Measurements from ENCODE around the gene SLAMF8.

The SLAMF8 gene

DNA sequence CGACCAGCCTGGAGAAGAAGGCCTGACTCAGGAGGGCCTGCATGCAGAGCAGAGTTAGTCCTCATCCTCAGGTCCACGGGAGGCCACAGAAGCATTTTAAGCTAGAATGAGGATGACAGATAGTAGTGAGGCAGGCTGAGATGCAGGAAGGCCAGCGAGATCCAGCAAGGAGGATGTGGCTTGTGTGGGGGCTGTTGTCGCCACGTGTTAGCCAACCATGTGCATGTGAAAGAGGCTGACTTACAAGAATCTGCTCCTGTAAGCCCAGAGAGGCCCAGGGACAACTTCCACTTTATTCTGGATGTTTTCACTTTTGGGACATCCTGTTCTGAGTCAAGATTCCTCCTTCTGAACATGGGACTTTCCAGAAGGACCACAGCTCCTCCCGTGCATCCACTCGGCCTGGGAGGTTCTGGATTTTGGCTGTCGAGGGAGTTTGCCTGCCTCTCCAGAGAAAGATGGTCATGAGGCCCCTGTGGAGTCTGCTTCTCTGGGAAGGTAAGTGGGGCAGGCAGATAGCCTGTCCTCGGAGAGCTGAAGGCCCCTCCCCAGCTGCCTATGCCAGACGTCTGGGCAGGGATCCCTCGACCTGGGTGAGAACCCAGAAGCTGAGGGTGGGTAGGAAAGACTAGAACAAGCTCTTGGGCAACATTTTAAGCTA is at the start of gene SLAMF8:
Gene SLAMF8 (plus strand): TSS at position 433 of the 661 bp plus-strand sequence. CDS start 26 bp downstream, at position 459.
- Histone ChIP-seq H3K27me3 (ENCODE audit: control insufficient read depth in 2 of 2, insufficient read depth in 2 of 2, low read length in 2 of 2) (peaks cover 0 to 2% of the 10 kb centered on the region in 2 donors), H3K27ac (ENCODE audit: low read depth in 2 of 2, low read length in 2 of 2) (peak within 1 kb of the TSS; percentile 20 to 34), H3K9me3 (ENCODE audit: control insufficient read depth in 2 of 2, low read length in 2 of 2) (no peaks in the 10 kb centered on the region), H3K4me1 (ENCODE audit: control insufficient read depth in 2 of 2, insufficient read depth in 2 of 2, low read length in 2 of 2) (peaks cover 0 to 10% of the 10 kb centered on the region in 2 donors), H3K9ac (ENCODE audit: low read depth in 1 of 2, low read length in 2 of 2) (peak within 1 kb of the TSS in 1 of 2 donors; percentile 14), H3K36me3 (ENCODE audit: control insufficient read depth in 2 of 2, insufficient read depth in 2 of 2, low read length in 2 of 2) (no peaks in the 10 kb centered on the region), H3K4me3 (ENCODE audit: low read length in 2 of 2) (peak within 1 kb of the TSS; percentile 30 to 45)

DNA sequence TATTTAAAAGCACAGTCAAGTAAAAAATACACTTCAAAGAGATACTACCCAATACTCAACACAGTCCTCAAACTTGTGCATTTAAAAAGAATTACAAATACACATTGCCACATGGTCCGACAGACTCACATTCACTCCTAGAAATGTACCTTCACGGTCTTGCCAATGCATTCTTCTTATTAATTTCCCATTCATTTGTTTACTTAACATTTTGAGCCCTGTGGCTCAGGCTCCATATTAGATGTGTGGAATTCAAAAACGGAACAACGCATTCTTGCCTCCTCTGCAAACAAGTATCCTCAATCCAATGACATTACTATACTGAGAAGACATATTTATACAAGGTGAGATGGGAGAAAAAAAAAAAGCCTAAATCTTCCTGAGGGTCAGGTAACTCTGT is 48.4 kb upstream of the SLAMF8 start:
- no peaks in the 10 kb centered on the region for H3K27me3 ChIP-seq (ENCODE audit: control insufficient read depth in 2 of 2, insufficient read depth in 2 of 2, low read length in 2 of 2)
- H3K27ac ChIP-seq (ENCODE audit: low read depth in 2 of 2, low read length in 2 of 2), result no peak overlapping the region
- no peak overlapping the region for H3K9ac ChIP-seq (ENCODE audit: low read depth in 1 of 2, low read length in 2 of 2)
- no peak overlapping the region for H3K4me3 ChIP-seq (ENCODE audit: low read length in 2 of 2)
- no peaks in the 10 kb centered on the region for H3K9me3 ChIP-seq (ENCODE audit: control insufficient read depth in 2 of 2, low read length in 2 of 2)
- H3K36me3 ChIP-seq (ENCODE audit: control insufficient read depth in 2 of 2, insufficient read depth in 2 of 2, low read length in 2 of 2), result no peaks in the 10 kb centered on the region
- peaks cover 8 to 10% of the 10 kb centered on the region in 2 donors for H3K4me1 ChIP-seq (ENCODE audit: control insufficient read depth in 2 of 2, insufficient read depth in 2 of 2, low read length in 2 of 2)

DNA sequence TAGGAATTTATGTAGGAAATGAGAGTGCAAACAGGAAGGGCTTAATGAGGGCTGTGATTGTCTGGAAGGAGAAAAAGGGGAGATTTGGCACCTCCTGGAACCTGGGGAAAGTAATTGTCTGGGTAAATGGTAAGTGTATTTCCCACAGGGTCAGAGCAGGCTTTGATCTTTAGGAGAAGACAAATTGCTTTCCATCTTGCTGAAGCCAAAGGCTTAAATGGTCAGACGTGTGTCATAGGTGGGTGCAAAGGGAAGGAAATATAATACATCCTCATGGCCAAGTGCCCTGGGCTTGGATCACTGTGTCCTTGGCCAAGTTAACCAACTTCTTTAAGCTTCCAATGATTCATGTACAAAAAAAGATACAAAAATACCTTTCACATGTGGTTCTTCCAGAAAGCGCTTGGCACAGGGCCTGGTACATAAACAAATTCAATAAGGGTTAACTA is 47.2 kb upstream of the SLAMF8 start:
- Histone ChIP-seq H3K27me3 (ENCODE audit: control insufficient read depth in 2 of 2, insufficient read depth in 2 of 2, low read length in 2 of 2) (no peaks in the 10 kb centered on the region), H3K4me3 (ENCODE audit: low read length in 2 of 2) (no peak overlapping the region), H3K27ac (ENCODE audit: low read depth in 2 of 2, low read length in 2 of 2) (no peak overlapping the region), H3K4me1 (ENCODE audit: control insufficient read depth in 2 of 2, insufficient read depth in 2 of 2, low read length in 2 of 2) (peaks cover 8 to 10% of the 10 kb centered on the region in 2 donors), H3K9ac (ENCODE audit: low read depth in 1 of 2, low read length in 2 of 2) (no peak overlapping the region), H3K9me3 (ENCODE audit: control insufficient read depth in 2 of 2, low read length in 2 of 2) (no peaks in the 10 kb centered on the region), H3K36me3 (ENCODE audit: control insufficient read depth in 2 of 2, insufficient read depth in 2 of 2, low read length in 2 of 2) (no peaks in the 10 kb centered on the region)

DNA sequence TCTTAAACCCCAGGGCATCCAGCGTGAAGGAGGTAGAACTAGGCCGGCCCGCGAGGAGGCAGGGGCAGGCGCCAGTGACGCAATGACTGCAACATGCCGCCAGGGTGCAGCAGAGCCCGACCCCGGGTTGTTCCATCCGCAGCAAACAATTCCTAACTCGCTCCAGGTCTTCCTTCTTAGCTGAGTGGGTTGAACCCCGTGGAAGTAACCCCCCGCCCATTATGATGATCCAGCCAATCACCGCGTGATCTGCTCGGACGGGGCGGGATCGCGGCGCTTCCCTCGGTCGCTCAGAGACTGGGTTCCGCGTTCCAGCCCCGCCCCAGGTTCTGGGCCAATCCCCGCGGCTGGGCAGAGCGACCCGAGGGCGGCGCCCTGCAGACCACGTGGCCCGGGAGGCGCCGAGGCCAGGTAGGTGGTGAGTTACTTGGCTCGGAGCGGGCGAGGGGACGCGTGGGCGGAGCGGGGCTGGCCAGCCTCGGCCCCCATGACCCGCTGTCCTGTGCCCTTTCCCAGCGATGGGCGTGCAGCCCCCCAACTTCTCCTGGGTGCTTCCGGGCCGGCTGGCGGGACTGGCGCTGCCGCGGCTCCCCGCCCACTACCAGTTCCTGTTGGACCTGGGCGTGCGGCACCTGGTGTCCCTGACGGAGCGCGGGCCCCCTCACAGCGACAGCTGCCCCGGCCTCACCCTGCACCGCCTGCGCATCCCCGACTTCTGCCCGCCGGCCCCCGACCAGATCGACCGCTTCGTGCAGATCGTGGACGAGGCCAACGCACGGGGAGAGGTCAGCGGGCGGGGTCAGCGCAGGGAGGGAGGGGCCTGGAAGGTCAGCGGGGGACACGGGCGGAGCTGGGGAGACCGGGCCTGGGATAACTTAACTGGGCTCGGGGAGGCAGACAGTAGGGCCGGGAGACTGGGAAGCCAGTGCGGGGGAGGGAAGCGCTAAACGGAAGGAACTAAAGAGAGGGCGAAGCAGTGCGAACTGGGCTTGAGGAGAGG is 45.8 kb upstream of the SLAMF8 start, which contains the start of gene DUSP23:
Gene DUSP23 (plus strand): TSS at position 380 of the 1,000 bp plus-strand sequence. CDS start 139 bp downstream, at position 519.
- H3K9me3 ChIP-seq (ENCODE audit: control insufficient read depth in 2 of 2, low read length in 2 of 2), result no peaks in the 10 kb centered on the region
- H3K4me3 ChIP-seq (ENCODE audit: low read length in 2 of 2), result peak within 1 kb of the TSS; percentile 71 to 81
- no peaks in the 10 kb centered on the region for H3K27me3 ChIP-seq (ENCODE audit: control insufficient read depth in 2 of 2, insufficient read depth in 2 of 2, low read length in 2 of 2)
- H3K36me3 ChIP-seq (ENCODE audit: control insufficient read depth in 2 of 2, insufficient read depth in 2 of 2, low read length in 2 of 2), result no peaks in the 10 kb centered on the region
- H3K27ac ChIP-seq (ENCODE audit: low read depth in 2 of 2, low read length in 2 of 2), result peak within 1 kb of the TSS; percentile 77 to 83
- peaks cover 8 to 10% of the 10 kb centered on the region in 2 donors for H3K4me1 ChIP-seq (ENCODE audit: control insufficient read depth in 2 of 2, insufficient read depth in 2 of 2, low read length in 2 of 2)
- peak within 1 kb of the TSS; percentile 34 to 63 for H3K9ac ChIP-seq (ENCODE audit: low read depth in 1 of 2, low read length in 2 of 2)

DNA sequence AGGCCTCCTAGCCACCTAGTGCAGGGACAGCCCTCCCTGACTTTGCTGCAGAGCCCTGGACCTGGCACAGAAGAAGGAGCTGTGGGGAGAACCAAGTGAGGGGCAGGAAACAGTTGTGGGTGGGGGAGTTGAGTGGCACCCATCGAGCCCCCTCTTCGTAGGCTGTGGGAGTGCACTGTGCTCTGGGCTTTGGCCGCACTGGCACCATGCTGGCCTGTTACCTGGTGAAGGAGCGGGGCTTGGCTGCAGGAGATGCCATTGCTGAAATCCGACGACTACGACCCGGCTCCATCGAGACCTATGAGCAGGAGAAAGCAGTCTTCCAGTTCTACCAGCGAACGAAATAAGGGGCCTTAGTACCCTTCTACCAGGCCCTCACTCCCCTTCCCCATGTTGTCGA is 44.7 kb upstream of the SLAMF8 start:
- Histone ChIP-seq H3K4me3 (ENCODE audit: low read length in 2 of 2) (peak overlapping the region; percentile 71 to 81), H3K27me3 (ENCODE audit: control insufficient read depth in 2 of 2, insufficient read depth in 2 of 2, low read length in 2 of 2) (no peaks in the 10 kb centered on the region), H3K9ac (ENCODE audit: low read depth in 1 of 2, low read length in 2 of 2) (no peak overlapping the region), H3K36me3 (ENCODE audit: control insufficient read depth in 2 of 2, insufficient read depth in 2 of 2, low read length in 2 of 2) (no peaks in the 10 kb centered on the region), H3K4me1 (ENCODE audit: control insufficient read depth in 2 of 2, insufficient read depth in 2 of 2, low read length in 2 of 2) (peaks cover 8 to 10% of the 10 kb centered on the region in 2 donors), H3K9me3 (ENCODE audit: control insufficient read depth in 2 of 2, low read length in 2 of 2) (no peaks in the 10 kb centered on the region), H3K27ac (ENCODE audit: low read depth in 2 of 2, low read length in 2 of 2) (peak overlapping the region in 1 of 2 donors; percentile 83)

DNA sequence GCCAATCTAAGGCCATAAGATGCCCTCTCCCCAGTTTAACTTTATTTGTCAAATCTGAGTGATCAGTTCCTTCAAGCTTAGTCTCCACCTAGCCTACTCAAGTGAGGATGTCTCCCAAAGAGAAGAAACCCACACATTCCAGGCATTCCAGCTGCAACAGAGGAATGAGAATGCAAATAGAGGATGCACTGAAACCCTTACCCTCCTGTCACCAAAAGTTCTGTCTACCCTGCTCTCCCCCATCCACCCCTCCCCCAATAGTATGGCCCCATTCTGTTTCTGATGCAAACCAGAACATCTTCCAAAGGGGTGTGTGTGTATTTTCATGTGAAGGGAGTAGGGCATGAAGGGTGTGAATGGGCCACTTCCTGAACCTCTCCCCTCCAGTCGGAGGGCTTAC is 42.9 kb upstream of the SLAMF8 start:
- Histone ChIP-seq H3K9me3 (ENCODE audit: control insufficient read depth in 2 of 2, low read length in 2 of 2) (no peaks in the 10 kb centered on the region), H3K4me1 (ENCODE audit: control insufficient read depth in 2 of 2, insufficient read depth in 2 of 2, low read length in 2 of 2) (peaks cover 8 to 10% of the 10 kb centered on the region in 2 donors), H3K27ac (ENCODE audit: low read depth in 2 of 2, low read length in 2 of 2) (no peak overlapping the region), H3K4me3 (ENCODE audit: low read length in 2 of 2) (no peak overlapping the region), H3K36me3 (ENCODE audit: control insufficient read depth in 2 of 2, insufficient read depth in 2 of 2, low read length in 2 of 2) (no peaks in the 10 kb centered on the region), H3K27me3 (ENCODE audit: control insufficient read depth in 2 of 2, insufficient read depth in 2 of 2, low read length in 2 of 2) (no peaks in the 10 kb centered on the region), H3K9ac (ENCODE audit: low read depth in 1 of 2, low read length in 2 of 2) (no peak overlapping the region)

DNA sequence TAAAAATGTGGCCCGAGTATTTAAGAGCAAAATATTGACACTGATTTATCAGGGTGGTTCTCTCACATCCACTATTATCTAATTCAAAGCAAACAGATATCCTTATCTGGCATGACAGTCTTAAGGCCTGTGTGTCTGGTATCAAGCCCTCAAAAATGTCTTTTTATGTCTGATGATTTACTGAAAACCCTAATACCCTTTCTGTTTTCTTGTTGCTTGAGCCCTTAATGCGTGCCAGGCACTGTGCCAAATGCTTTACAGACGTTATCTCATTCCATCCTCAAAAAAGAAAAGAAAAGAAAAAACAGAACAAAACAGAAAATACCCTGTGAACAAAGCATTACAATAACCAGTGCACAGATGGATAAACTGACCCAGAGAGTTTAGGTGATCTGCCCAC is 40.2 kb upstream of the SLAMF8 start:
- Histone ChIP-seq H3K4me1 (ENCODE audit: control insufficient read depth in 2 of 2, insufficient read depth in 2 of 2, low read length in 2 of 2) (peaks cover 5 to 6% of the 10 kb centered on the region in 2 donors), H3K9ac (ENCODE audit: low read depth in 1 of 2, low read length in 2 of 2) (no peak overlapping the region), H3K27me3 (ENCODE audit: control insufficient read depth in 2 of 2, insufficient read depth in 2 of 2, low read length in 2 of 2) (no peaks in the 10 kb centered on the region), H3K9me3 (ENCODE audit: control insufficient read depth in 2 of 2, low read length in 2 of 2) (no peaks in the 10 kb centered on the region), H3K4me3 (ENCODE audit: low read length in 2 of 2) (no peak overlapping the region), H3K36me3 (ENCODE audit: control insufficient read depth in 2 of 2, insufficient read depth in 2 of 2, low read length in 2 of 2) (no peaks in the 10 kb centered on the region), H3K27ac (ENCODE audit: low read depth in 2 of 2, low read length in 2 of 2) (no peak overlapping the region)

DNA sequence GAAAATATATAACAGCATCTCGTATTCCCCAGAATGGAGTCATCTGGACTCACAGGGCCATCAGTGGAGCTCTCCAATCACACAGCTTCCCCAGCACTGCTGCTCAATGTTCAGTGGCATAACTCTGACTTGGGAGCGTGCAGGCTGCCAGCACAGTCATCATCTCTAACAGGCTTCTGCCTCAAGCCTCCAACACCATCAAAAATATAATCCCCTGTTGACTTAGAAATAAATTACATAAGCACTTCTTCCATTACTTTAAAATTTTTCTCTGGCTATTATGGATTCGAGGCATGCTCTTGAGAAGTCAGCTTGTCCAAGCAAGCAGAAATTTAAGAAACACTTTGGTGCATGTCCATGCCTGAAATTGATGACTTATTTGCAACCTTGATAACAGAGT is 39.7 kb upstream of the SLAMF8 start:
- Histone ChIP-seq H3K9me3 (ENCODE audit: control insufficient read depth in 2 of 2, low read length in 2 of 2) (no peaks in the 10 kb centered on the region), H3K36me3 (ENCODE audit: control insufficient read depth in 2 of 2, insufficient read depth in 2 of 2, low read length in 2 of 2) (no peaks in the 10 kb centered on the region), H3K27ac (ENCODE audit: low read depth in 2 of 2, low read length in 2 of 2) (no peak overlapping the region), H3K27me3 (ENCODE audit: control insufficient read depth in 2 of 2, insufficient read depth in 2 of 2, low read length in 2 of 2) (no peaks in the 10 kb centered on the region), H3K4me3 (ENCODE audit: low read length in 2 of 2) (no peak overlapping the region), H3K9ac (ENCODE audit: low read depth in 1 of 2, low read length in 2 of 2) (no peak overlapping the region), H3K4me1 (ENCODE audit: control insufficient read depth in 2 of 2, insufficient read depth in 2 of 2, low read length in 2 of 2) (peaks cover under 1 to 1% of the 10 kb centered on the region in 2 donors)

DNA sequence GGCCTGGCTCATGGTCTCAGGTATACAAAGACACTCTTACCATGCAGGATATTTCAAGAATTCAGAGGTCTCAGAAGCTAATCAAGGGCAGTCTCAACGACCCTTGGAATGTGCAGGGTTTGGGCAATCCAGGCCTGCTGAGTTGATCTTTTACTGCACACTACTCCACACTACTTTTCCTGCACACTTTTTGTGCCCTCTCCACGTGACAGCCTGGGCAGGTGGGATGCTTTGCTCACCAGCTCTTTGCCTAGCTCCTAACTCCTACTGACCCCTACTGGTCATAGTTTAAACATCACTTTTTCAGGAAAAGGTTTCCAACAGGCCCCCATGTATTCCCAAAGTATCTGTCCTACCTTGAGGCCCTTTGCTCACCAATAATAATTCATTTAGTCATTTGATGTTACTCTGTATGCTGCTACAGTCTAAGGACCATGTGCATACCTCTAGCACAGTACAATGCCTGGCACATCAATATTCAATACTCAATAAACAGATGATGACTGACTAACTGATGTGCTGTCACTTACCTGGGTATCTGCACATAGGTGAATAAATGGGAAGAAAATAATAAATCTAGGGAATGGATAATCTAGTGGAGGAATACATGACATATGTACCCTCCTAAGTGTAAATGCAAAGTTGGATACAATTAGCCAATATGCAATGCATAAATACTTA is 36.3 kb upstream of the SLAMF8 start:
- Histone ChIP-seq H3K4me1 (ENCODE audit: control insufficient read depth in 2 of 2, insufficient read depth in 2 of 2, low read length in 2 of 2) (no peaks in the 10 kb centered on the region), H3K27ac (ENCODE audit: low read depth in 2 of 2, low read length in 2 of 2) (no peak overlapping the region)

More for the DNA sequence above, 36.3 kb upstream of the SLAMF8 start:
- H3K9me3 ChIP-seq (ENCODE audit: control insufficient read depth in 2 of 2, low read length in 2 of 2), result no peaks in the 10 kb centered on the region
- H3K4me3 ChIP-seq (ENCODE audit: low read length in 2 of 2), result no peak overlapping the region
- no peaks in the 10 kb centered on the region for H3K36me3 ChIP-seq (ENCODE audit: control insufficient read depth in 2 of 2, insufficient read depth in 2 of 2, low read length in 2 of 2)
- H3K27me3 ChIP-seq (ENCODE audit: control insufficient read depth in 2 of 2, insufficient read depth in 2 of 2, low read length in 2 of 2), result peaks cover under 1 to 7% of the 10 kb centered on the region in 2 donors
- no peak overlapping the region for H3K9ac ChIP-seq (ENCODE audit: low read depth in 1 of 2, low read length in 2 of 2)

Data from mucosa of rectum (tissue), 2 donors.